ENCODE results near the gene TAS1R1. TPM values are rescaled to one million over a fixed set of nuclear protein-coding genes. Genes with fewer than 3 reads are reported as not detected.

The TAS1R1 gene
- total and polyA plus RNA-seq, 2 experiments from 2014 or later, result not detected

DNA sequence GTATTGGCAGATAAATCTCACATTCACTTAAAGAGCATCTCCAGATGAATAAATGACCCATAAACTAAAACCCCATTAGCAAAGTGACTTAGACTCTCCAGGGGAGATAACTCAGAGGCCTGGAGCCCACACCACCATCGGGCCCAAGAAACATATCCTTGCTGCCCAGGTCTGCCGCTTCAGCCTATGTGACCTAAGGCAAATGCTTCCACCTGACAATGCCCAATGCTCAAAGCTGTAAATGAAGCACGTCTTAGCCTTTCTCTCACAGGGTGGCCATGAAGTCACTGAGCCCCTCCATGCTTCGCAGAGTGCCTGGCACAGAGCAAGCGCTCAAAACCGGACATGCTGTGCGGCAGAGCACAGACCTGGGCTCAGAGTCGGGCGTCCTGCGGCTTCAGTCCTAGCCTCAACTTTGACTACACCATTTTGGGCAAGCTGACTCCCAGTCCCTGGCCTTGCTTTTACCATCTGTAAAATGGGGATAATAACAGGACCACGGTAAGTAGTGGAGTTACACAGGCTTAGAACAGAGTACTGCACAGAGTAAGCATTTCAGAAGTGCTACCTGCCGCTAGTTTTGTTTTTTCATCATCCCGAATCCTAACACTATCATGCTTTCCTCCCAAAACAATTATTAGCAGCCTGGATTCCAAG is 24.5 kb upstream of the TAS1R1 start:
- no peak overlapping the region for H3K4me2 ChIP-seq
- no peaks in the 10 kb centered on the region for H3K79me2 ChIP-seq
- H2AFZ ChIP-seq, result no peak overlapping the region
- H3K36me3 ChIP-seq (replicated peaks; ENCODE audit: insufficient read depth, low read depth), result peaks cover 3% of the 10 kb centered on the region
- no peaks in the 10 kb centered on the region for H3K9me3 ChIP-seq (ENCODE audit: low read depth)
- H3K4me3 ChIP-seq, result no peak overlapping the region
- H3K9me2 ChIP-seq (replicated peaks; ENCODE audit: insufficient read depth), result no peaks in the 10 kb centered on the region
- H3K27ac ChIP-seq, result no peak overlapping the region
- TF ChIP-seq, protein P1, sequence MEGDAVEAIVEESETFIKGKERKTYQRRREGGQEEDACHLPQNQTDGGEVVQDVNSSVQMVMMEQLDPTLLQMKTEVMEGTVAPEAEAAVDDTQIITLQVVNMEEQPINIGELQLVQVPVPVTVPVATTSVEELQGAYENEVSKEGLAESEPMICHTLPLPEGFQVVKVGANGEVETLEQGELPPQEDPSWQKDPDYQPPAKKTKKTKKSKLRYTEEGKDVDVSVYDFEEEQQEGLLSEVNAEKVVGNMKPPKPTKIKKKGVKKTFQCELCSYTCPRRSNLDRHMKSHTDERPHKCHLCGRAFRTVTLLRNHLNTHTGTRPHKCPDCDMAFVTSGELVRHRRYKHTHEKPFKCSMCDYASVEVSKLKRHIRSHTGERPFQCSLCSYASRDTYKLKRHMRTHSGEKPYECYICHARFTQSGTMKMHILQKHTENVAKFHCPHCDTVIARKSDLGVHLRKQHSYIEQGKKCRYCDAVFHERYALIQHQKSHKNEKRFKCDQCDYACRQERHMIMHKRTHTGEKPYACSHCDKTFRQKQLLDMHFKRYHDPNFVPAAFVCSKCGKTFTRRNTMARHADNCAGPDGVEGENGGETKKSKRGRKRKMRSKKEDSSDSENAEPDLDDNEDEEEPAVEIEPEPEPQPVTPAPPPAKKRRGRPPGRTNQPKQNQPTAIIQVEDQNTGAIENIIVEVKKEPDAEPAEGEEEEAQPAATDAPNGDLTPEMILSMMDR (IDR thresholded peaks at IDR 0.05; ENCODE audit: poor library complexity), result no peak
- TF ChIP-seq EZH2 (IDR thresholded peaks at IDR 0.05; ENCODE audit: borderline replicate concordance) (no peak), EZH2phosphoT487 (IDR thresholded peaks at IDR 0.05; ENCODE audit: low read depth, severe bottlenecking, unreplicated experiment) (no peak)
- no peaks in the 10 kb centered on the region for H3K27me3 ChIP-seq
- no peaks in the 10 kb centered on the region for H3K4me1 ChIP-seq (ENCODE audit: insufficient read depth)
- no peak for DNase-seq (ENCODE audit: low spot score)
- H4K20me1 ChIP-seq (ENCODE audit: insufficient read depth, poor library complexity, severe bottlenecking), result no peaks in the 10 kb centered on the region
- 98% methylated on average over 13 of the region's 13 CpGs for WGBS (ENCODE audit: low lambda C conversion rate, missing lambda C conversion rate)

DNA sequence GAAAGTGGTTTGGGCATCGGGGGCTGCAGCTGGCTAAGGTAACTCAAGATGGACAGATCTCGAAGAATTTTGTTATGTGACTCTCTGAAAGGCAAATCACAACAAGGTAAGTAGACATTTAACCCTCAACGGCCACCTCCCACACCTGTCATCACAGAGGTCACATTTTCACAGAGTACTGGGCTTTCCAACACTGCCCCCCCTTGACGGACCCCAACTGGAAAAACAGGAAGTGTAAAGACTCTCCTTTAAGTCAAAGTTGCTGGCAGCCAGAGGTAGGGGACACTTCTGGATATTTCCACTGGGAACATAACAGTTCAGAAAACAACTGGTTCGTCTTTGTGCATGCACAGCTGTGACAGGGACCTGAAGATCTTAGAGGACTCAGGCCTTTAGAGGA is 23.1 kb upstream of the TAS1R1 start:
- H3K79me2 ChIP-seq, result no peaks in the 10 kb centered on the region
- H3K36me3 ChIP-seq (replicated peaks; ENCODE audit: insufficient read depth, low read depth), result peaks cover 3% of the 10 kb centered on the region
- H3K27me3 ChIP-seq, result no peaks in the 10 kb centered on the region
- no peak overlapping the region for H3K4me2 ChIP-seq
- no peaks in the 10 kb centered on the region for H3K4me1 ChIP-seq (ENCODE audit: insufficient read depth)
- no peak for DNase-seq (ENCODE audit: low spot score)
- H3K9me2 ChIP-seq (replicated peaks; ENCODE audit: insufficient read depth), result no peaks in the 10 kb centered on the region
- H4K20me1 ChIP-seq (ENCODE audit: insufficient read depth, poor library complexity, severe bottlenecking), result no peaks in the 10 kb centered on the region
- TF ChIP-seq EZH2 (IDR thresholded peaks at IDR 0.05; ENCODE audit: borderline replicate concordance) (no peak), EZH2phosphoT487 (IDR thresholded peaks at IDR 0.05; ENCODE audit: low read depth, severe bottlenecking, unreplicated experiment) (no peak)
- TF ChIP-seq, protein P1 (IDR thresholded peaks at IDR 0.05; ENCODE audit: poor library complexity), result no peak
- 93% methylated on average over 5 of the region's 5 CpGs for WGBS (ENCODE audit: low lambda C conversion rate, missing lambda C conversion rate)
- H2AFZ ChIP-seq, result no peak overlapping the region
- H3K9me3 ChIP-seq (ENCODE audit: low read depth), result no peaks in the 10 kb centered on the region
- no peak overlapping the region for H3K27ac ChIP-seq
- no peak overlapping the region for H3K4me3 ChIP-seq

DNA sequence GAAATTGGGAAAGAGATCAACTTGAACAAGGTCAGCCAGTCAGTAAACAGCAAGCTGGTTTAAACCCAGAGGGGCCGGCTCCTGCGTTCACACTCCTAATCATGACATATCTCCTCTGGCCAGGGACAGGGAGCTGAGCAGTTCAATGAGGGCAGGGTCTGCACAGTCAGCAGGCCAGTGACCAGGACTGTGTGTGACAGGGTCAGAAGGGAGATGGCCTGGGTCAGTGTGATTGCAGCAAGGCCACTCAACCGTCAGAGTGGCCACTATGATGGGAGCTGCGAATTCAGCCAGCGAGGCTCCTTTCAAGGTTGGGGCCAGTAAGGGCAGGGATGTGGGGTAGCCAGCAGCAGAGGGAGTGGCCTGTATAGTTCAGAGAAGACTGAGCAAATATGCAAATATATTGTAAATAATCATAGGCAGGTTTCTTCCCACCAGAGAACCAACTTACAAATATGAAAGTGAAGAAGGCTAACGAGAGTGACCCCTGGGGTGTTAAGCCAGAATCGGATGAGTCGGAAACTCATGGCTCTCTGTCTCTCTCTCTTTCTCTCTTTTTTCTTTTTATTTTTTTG is 20.8 kb upstream of the TAS1R1 start:
- Histone ChIP-seq H3K9me3 (ENCODE audit: low read depth) (no peaks in the 10 kb centered on the region), H3K27ac (no peak overlapping the region), H2AFZ (no peak overlapping the region), H3K4me3 (no peak overlapping the region), H3K36me3 (replicated peaks; ENCODE audit: insufficient read depth, low read depth) (peaks cover 3% of the 10 kb centered on the region), H3K27me3 (no peaks in the 10 kb centered on the region), H3K9me2 (replicated peaks; ENCODE audit: insufficient read depth) (no peaks in the 10 kb centered on the region), H3K79me2 (peaks cover 2% of the 10 kb centered on the region), H4K20me1 (ENCODE audit: insufficient read depth, poor library complexity, severe bottlenecking) (no peaks in the 10 kb centered on the region), H3K4me1 (ENCODE audit: insufficient read depth) (no peaks in the 10 kb centered on the region), H3K4me2 (no peak overlapping the region)
- WGBS (ENCODE audit: low lambda C conversion rate, missing lambda C conversion rate), result 90% methylated on average over 8 of the region's 8 CpGs
- TF ChIP-seq, protein P1 (IDR thresholded peaks at IDR 0.05; ENCODE audit: poor library complexity), result no peak
- TF ChIP-seq EZH2 (IDR thresholded peaks at IDR 0.05; ENCODE audit: borderline replicate concordance), result no peak
- TF ChIP-seq EZH2phosphoT487 (IDR thresholded peaks at IDR 0.05; ENCODE audit: low read depth, severe bottlenecking, unreplicated experiment), result no peak
- DNase-seq (ENCODE audit: low spot score), result no peak
